Measurements from ENCODE around the gene NUTF2.

NUTF2 gene

DNA sequence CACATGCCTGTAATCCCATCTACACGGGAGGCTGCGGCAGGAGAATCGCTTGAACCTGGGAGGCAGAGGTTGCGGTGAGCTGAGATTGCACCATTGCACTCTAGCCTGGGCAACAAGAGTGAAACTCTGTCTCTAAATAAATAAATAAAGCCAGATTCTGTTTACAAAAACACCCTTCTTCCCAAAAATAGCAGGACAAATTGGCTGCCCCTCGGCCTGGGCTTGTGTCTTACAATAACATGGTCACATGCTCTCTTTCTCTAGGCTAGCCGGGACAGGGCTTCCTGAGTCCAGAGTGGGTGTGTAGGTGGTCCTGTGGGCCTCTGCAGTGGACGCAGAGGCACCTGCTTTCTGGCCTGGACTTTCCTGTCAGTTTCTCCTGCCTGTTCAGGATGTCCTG, 22.9 kb downstream of the NUTF2 start:
- H3K9me3 ChIP-seq (ENCODE audit: low read length): no peaks in the 10 kb centered on the region
- H3K4me3 ChIP-seq (ENCODE audit: low read depth in 1 of 2, low read length in 2 of 2): no peak overlapping the region
- peaks cover 16% of the 10 kb centered on the region for H3K4me1 ChIP-seq (ENCODE audit: insufficient read depth, low read length)
- no peak overlapping the region for H3K9ac ChIP-seq (ENCODE audit: low read length)
- no peak overlapping the region for H3K27ac ChIP-seq (ENCODE audit: low read depth, low read length)
- H3K36me3 ChIP-seq (ENCODE audit: insufficient read depth, low read length): peaks cover 44% of the 10 kb centered on the region
- H3K27me3 ChIP-seq (ENCODE audit: control insufficient read depth in 1 of 2, insufficient read depth in 2 of 2, low read length in 2 of 2): no peaks in the 10 kb centered on the region

DNA sequence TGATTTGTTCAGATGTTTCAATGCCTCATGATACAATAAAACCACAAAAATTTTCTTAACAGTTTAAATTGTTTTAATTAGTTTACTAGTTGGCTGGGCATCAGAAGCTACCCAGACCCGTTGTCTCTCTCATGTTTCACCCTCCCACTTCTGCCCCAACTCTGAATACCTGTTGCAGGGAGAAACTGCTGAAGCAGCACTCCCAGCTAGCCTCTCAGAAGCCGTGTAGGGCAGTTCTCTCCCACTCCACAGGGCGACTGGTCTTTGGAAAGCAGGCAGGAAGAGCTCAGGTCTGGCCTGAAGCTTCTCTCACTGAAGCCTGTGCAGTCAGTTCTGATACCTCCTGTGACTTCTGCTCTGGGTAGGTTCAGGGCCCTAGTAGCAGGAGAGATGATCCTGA, 24.5 kb downstream of the NUTF2 start:
- Histone ChIP-seq H3K27ac (ENCODE audit: low read depth, low read length) (no peak overlapping the region), H3K9ac (ENCODE audit: low read length) (no peak overlapping the region), H3K4me1 (ENCODE audit: insufficient read depth, low read length) (peaks cover 28% of the 10 kb centered on the region), H3K4me3 (ENCODE audit: low read depth in 1 of 2, low read length in 2 of 2) (no peak overlapping the region), H3K27me3 (ENCODE audit: control insufficient read depth in 1 of 2, insufficient read depth in 2 of 2, low read length in 2 of 2) (no peaks in the 10 kb centered on the region), H3K36me3 (ENCODE audit: insufficient read depth, low read length) (peaks cover 34% of the 10 kb centered on the region), H3K9me3 (ENCODE audit: low read length) (no peaks in the 10 kb centered on the region)

DNA sequence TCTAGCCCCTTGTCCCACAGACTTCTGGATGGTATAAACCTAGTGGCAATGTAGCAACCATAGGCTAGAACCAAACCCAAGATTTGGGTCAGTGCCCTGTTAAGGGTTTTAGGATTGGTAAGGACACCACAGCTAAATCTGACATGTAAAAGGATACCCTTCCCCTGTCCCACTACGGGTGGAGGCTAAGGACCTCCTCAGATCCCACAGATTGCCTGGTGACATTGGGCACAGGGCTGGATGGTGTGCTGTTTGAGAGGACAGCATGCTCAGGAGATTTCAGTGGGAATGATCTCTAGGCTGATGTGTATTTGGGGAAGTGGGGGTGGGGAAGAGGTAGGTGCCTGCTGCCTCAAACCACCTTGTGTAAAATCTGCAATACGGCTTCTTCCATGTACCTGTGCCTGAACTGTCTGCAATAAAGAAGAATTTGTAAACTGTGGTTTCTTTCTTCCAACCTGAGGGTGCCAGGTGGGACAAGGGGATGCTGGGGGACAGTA, 25.4 kb downstream of the NUTF2 start:
- Histone ChIP-seq H3K9me3 (ENCODE audit: low read length) (no peaks in the 10 kb centered on the region), H3K27me3 (ENCODE audit: control insufficient read depth in 1 of 2, insufficient read depth in 2 of 2, low read length in 2 of 2) (no peaks in the 10 kb centered on the region), H3K4me3 (ENCODE audit: low read depth in 1 of 2, low read length in 2 of 2) (peak overlapping the region in 1 of 2 donors; percentile 81), H3K4me1 (ENCODE audit: insufficient read depth, low read length) (peaks cover 28% of the 10 kb centered on the region), H3K27ac (ENCODE audit: low read depth, low read length) (peak overlapping the region; percentile 84), H3K9ac (ENCODE audit: low read length) (peak overlapping the region; percentile 78), H3K36me3 (ENCODE audit: insufficient read depth, low read length) (peaks cover 37% of the 10 kb centered on the region)

DNA sequence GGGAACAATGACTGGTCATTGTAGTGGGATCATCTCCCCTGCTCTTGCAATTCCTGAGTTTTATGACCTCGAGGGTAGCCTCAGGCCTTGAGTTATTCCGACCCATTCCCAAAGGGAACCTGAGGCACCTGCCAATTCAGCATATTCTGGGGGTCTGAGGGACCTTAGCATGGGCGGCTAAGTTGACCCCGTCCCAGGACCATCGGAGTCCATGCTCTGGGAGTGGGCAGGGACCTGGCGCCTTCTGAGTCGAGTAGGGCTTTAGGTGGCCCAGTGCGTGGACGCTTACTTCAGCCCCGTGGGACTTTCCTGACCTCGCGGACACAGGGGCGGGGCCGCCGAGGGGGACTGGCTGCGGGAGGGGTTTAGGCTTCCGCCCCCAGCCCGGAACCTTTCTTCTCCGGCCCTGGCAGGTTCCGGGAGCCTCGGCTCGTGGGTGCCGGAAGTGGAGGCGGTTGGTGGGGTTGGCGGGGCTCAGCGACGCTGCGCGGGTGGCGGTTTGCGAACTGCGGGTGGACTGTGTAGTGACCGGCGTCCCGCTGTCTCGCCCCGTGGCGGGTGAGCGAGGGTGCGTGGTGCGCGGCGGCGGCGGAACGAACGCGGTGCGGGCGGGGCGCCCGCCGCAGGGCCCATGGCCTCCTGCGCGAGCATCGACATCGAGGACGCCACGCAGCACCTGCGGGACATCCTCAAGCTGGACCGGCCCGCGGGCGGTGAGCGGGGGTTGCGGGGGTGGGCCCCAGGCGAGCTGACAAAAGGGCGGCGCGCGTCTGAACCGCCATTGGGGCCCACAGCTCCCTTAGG, 26.1 kb downstream of the NUTF2 start, which contains the start of gene EDC4:
TSS of gene EDC4 (plus strand) at position 422 of the 804 bp plus-strand sequence. CDS start at position 632, 210 bp downstream.
- H3K36me3 ChIP-seq (ENCODE audit: insufficient read depth, low read length): peaks cover 38% of the 10 kb centered on the region
- H3K4me1 ChIP-seq (ENCODE audit: insufficient read depth, low read length): peaks cover 28% of the 10 kb centered on the region
- no peaks in the 10 kb centered on the region for H3K27me3 ChIP-seq (ENCODE audit: control insufficient read depth in 1 of 2, insufficient read depth in 2 of 2, low read length in 2 of 2)
- H3K9me3 ChIP-seq (ENCODE audit: low read length): no peaks in the 10 kb centered on the region
- H3K4me3 ChIP-seq (ENCODE audit: low read depth in 1 of 2, low read length in 2 of 2): peak within 1 kb of the TSS; percentile 81 to 88
- peak within 1 kb of the TSS; percentile 78 for H3K9ac ChIP-seq (ENCODE audit: low read length)
- H3K27ac ChIP-seq (ENCODE audit: low read depth, low read length): peak within 1 kb of the TSS; percentile 84

- Histone ChIP-seq H3K27ac (ENCODE audit: low read depth, low read length) (peak overlapping the region; percentile 84), H3K9me3 (ENCODE audit: low read length) (no peaks in the 10 kb centered on the region), H3K27me3 (ENCODE audit: control insufficient read depth in 1 of 2, insufficient read depth in 2 of 2, low read length in 2 of 2) (no peaks in the 10 kb centered on the region), H3K4me3 (ENCODE audit: low read depth in 1 of 2, low read length in 2 of 2) (peak overlapping the region; percentile 81 to 88), H3K36me3 (ENCODE audit: insufficient read depth, low read length) (peaks cover 40% of the 10 kb centered on the region), H3K4me1 (ENCODE audit: insufficient read depth, low read length) (peaks cover 28% of the 10 kb centered on the region), H3K9ac (ENCODE audit: low read length) (peak overlapping the region; percentile 78)
Measured at GRCh38 chr16:67873435-67874370, 27.0 kb downstream of the NUTF2 start.

DNA sequence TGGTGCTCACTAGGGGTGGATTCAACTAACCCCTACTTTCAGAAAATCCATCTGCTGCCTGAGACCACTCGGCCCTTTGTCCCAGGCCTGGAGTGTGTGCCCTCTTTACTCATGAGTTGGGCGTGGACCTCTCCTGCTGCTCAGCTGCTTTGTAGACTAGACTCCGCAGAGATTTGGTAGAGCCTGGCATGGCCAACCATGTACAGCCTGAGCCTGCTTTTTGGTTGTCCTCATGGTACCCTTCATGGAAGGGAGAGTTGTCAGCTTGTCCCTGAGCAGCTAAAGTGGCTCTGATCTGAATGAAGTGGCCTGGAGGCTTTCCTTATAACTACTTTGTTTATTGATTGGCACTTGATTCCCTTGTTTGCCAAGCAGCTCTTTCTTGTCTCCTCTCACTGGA, 27.6 kb downstream of the NUTF2 start:
- H3K4me1 ChIP-seq (ENCODE audit: insufficient read depth, low read length): peaks cover 28% of the 10 kb centered on the region
- peaks cover 47% of the 10 kb centered on the region for H3K36me3 ChIP-seq (ENCODE audit: insufficient read depth, low read length)
- H3K4me3 ChIP-seq (ENCODE audit: low read depth in 1 of 2, low read length in 2 of 2): peak overlapping the region in 1 of 2 donors; percentile 81
- H3K27me3 ChIP-seq (ENCODE audit: control insufficient read depth in 1 of 2, insufficient read depth in 2 of 2, low read length in 2 of 2): no peaks in the 10 kb centered on the region
- no peak overlapping the region for H3K27ac ChIP-seq (ENCODE audit: low read depth, low read length)
- H3K9me3 ChIP-seq (ENCODE audit: low read length): no peaks in the 10 kb centered on the region
- peak overlapping the region; percentile 78 for H3K9ac ChIP-seq (ENCODE audit: low read length)

DNA sequence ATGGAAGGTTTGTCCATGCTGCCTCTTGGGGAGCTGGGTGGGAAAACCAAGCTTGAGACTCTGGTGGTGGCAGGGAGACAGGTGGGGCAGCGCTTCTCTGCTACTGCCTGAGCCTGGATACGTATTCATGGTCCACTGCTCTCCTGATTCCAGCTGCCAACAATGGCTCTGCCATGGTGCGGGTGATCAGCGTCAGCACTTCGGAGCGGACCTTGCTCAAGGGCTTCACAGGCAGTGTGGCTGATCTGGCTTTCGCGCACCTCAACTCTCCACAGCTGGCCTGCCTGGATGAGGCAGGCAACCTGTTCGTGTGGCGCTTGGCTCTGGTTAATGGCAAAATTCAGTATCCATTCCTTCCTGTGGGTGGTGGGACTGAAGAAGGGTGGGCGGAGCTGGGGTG, 30.3 kb downstream of the NUTF2 start:
- Histone ChIP-seq H3K36me3 (ENCODE audit: insufficient read depth, low read length) (peaks cover 60% of the 10 kb centered on the region), H3K27me3 (ENCODE audit: control insufficient read depth in 1 of 2, insufficient read depth in 2 of 2, low read length in 2 of 2) (no peaks in the 10 kb centered on the region), H3K9ac (ENCODE audit: low read length) (no peak overlapping the region), H3K4me1 (ENCODE audit: insufficient read depth, low read length) (peaks cover 28% of the 10 kb centered on the region), H3K27ac (ENCODE audit: low read depth, low read length) (no peak overlapping the region), H3K9me3 (ENCODE audit: low read length) (no peaks in the 10 kb centered on the region), H3K4me3 (ENCODE audit: low read depth in 1 of 2, low read length in 2 of 2) (no peak overlapping the region)

DNA sequence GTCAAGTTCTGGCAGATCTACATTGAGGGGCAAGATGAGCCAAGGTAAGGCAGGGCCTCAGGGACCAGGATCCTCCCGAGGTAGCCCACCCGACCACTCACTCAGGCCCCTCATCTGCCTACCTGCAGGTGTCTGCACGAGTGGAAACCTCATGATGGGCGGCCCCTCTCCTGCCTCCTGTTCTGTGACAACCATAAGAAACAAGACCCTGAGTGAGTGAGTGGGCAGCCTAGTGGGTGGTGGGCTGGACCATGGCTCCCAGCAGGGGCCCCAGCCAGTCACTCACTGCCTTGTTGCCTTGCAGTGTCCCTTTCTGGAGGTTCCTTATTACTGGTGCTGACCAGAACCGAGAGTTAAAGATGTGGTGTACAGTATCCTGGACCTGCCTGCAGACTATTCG, 31.5 kb downstream of the NUTF2 start:
- no peak overlapping the region for H3K27ac ChIP-seq (ENCODE audit: low read depth, low read length)
- no peaks in the 10 kb centered on the region for H3K27me3 ChIP-seq (ENCODE audit: control insufficient read depth in 1 of 2, insufficient read depth in 2 of 2, low read length in 2 of 2)
- no peak overlapping the region for H3K9ac ChIP-seq (ENCODE audit: low read length)
- peaks cover 72% of the 10 kb centered on the region for H3K36me3 ChIP-seq (ENCODE audit: insufficient read depth, low read length)
- H3K9me3 ChIP-seq (ENCODE audit: low read length): no peaks in the 10 kb centered on the region
- H3K4me3 ChIP-seq (ENCODE audit: low read depth in 1 of 2, low read length in 2 of 2): no peak overlapping the region
- peaks cover 24% of the 10 kb centered on the region for H3K4me1 ChIP-seq (ENCODE audit: insufficient read depth, low read length)

GRCh38 chr16:67878846-67879245, 32.1 kb downstream of the NUTF2 start:
- H3K9me3 ChIP-seq (ENCODE audit: low read length): no peaks in the 10 kb centered on the region
- H3K4me3 ChIP-seq (ENCODE audit: low read depth in 1 of 2, low read length in 2 of 2): no peak overlapping the region
- no peaks in the 10 kb centered on the region for H3K27me3 ChIP-seq (ENCODE audit: control insufficient read depth in 1 of 2, insufficient read depth in 2 of 2, low read length in 2 of 2)
- H3K4me1 ChIP-seq (ENCODE audit: insufficient read depth, low read length): peaks cover 20% of the 10 kb centered on the region
- H3K9ac ChIP-seq (ENCODE audit: low read length): no peak overlapping the region
- H3K27ac ChIP-seq (ENCODE audit: low read depth, low read length): no peak overlapping the region
- peaks cover 78% of the 10 kb centered on the region for H3K36me3 ChIP-seq (ENCODE audit: insufficient read depth, low read length)

DNA sequence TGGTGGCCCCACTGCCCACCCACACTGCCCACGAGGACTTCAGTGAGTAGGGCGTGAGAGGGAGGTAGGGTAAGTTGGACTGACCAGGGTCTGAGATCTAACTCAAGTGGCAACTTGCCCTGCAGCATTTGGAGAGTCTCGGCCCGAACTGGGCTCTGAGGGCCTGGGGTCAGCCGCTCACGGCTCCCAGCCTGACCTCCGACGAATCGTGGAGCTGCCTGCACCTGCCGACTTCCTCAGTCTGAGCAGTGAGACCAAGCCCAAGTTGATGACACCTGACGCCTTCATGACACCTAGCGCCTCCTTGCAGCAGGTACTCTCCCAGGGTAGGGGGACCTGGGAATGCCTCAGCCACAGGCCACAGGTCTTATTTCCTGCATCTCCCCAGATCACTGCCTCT, 32.7 kb downstream of the NUTF2 start:
- Histone ChIP-seq H3K4me3 (ENCODE audit: low read depth in 1 of 2, low read length in 2 of 2) (no peak overlapping the region), H3K27me3 (ENCODE audit: control insufficient read depth in 1 of 2, insufficient read depth in 2 of 2, low read length in 2 of 2) (no peaks in the 10 kb centered on the region), H3K27ac (ENCODE audit: low read depth, low read length) (no peak overlapping the region), H3K36me3 (ENCODE audit: insufficient read depth, low read length) (peaks cover 79% of the 10 kb centered on the region), H3K9ac (ENCODE audit: low read length) (no peak overlapping the region), H3K4me1 (ENCODE audit: insufficient read depth, low read length) (peaks cover 16% of the 10 kb centered on the region), H3K9me3 (ENCODE audit: low read length) (no peaks in the 10 kb centered on the region)

DNA sequence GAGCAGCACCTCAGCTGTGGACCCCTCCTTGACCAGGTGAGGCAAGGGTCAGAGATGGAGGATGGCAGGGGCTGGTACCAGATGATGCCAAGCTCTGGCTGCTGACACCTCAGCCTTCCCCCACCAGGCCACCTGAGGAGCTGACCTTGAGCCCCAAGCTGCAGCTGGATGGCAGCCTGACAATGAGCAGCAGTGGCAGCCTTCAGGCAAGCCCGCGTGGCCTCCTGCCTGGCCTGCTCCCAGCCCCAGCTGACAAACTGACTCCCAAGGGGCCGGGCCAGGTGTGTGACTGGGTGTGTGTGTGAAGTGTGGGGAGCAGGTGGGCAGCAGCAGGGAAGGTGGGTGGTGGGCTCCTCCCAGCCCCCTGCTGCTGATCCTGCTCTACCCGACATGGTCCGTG, 33.2 kb downstream of the NUTF2 start:
- Histone ChIP-seq H3K9ac (ENCODE audit: low read length) (no peak overlapping the region), H3K27me3 (ENCODE audit: control insufficient read depth in 1 of 2, insufficient read depth in 2 of 2, low read length in 2 of 2) (no peaks in the 10 kb centered on the region), H3K9me3 (ENCODE audit: low read length) (no peaks in the 10 kb centered on the region), H3K4me1 (ENCODE audit: insufficient read depth, low read length) (peaks cover 13% of the 10 kb centered on the region), H3K4me3 (ENCODE audit: low read depth in 1 of 2, low read length in 2 of 2) (no peak overlapping the region), H3K36me3 (ENCODE audit: insufficient read depth, low read length) (peaks cover 79% of the 10 kb centered on the region), H3K27ac (ENCODE audit: low read depth, low read length) (no peak overlapping the region)
